ENCODE results near the gene LGR4. TPM values are rescaled to one million over a fixed set of nuclear protein-coding genes. Genes with fewer than 3 reads are reported as not detected.

LGR4 gene
- total and polyA plus RNA-seq, 2 donors (not counting 1 experiment from before 2014, with no cell fraction given) = 0.92 to 3.3 TPM

GRCh38 chr11:27443227-27443626, 29.4 kb downstream of the LGR4 start:
- no peaks in the 10 kb centered on the region for H3K4me1 Mint-ChIP-seq
- intact Hi-C loops (cut with micrococcal nuclease) = no loop called here
- H3K27me3 Mint-ChIP-seq = peaks cover 6% of the 10 kb centered on the region

GRCh38 chr11:27440090-27440489, 32.5 kb downstream of the LGR4 start:
- H3K27ac Mint-ChIP-seq = no peak overlapping the region
- POLR2A ChIA-PET = no interaction called here
- TF ChIP-seq EZH2 (IDR thresholded peaks at IDR 0.05; ENCODE audit: borderline replicate concordance, insufficient read depth, low read depth, low read length, poor library complexity, severe bottlenecking) (no peak), CTCF (IDR thresholded peaks at IDR 0.05) (no peak)
- DNase-seq = no peak
- CTCF ChIA-PET = no interaction called here
- H3K27me3 ChIP-seq (replicated peaks in 1 of 4; ENCODE audit: control extremely low read depth in 1 of 4, control insufficient read depth in 3 of 4, insufficient read depth in 4 of 4, low read length in 3 of 4) = no peaks in the 10 kb centered on the region
- H3K9me3 ChIP-seq (ENCODE audit: control extremely low read depth in 1 of 3, control insufficient read depth in 2 of 3, insufficient read depth in 1 of 3, low read length in 2 of 3) = no peaks in the 10 kb centered on the region
- no peak overlapping the region for H3K4me3 Mint-ChIP-seq
- no peak overlapping the region for H2AFZ ChIP-seq (ENCODE audit: insufficient read depth, low read depth, low read length, poor library complexity, severe bottlenecking)
- intact Hi-C loops (cut with micrococcal nuclease) = no loop called here
- 100% methylated on average over 1 of the region's 7 CpGs for whole genome bisulfite sequencing (ENCODE audit: insufficient coverage)
- peaks cover 6% of the 10 kb centered on the region for H3K27me3 Mint-ChIP-seq
- H3K4me1 ChIP-seq (ENCODE audit: control insufficient read depth in 2 of 2, insufficient read depth in 2 of 2, low read length in 2 of 2) = no peaks in the 10 kb centered on the region
- no peaks in the 10 kb centered on the region for H4K20me1 ChIP-seq (ENCODE audit: control insufficient read depth, insufficient read depth, low read length, poor library complexity, severe bottlenecking)
- no peak overlapping the region for H3K4me3 ChIP-seq (ENCODE audit: control extremely low read depth in 1 of 5, extremely low read depth in 1 of 5, insufficient read depth in 1 of 5, low read depth in 2 of 5, low read length in 4 of 5)
- no peak for ATAC-seq (ENCODE audit: low read depth)
- no peak overlapping the region for H3K27ac ChIP-seq (ENCODE audit: low read length in 2 of 2)
- H3K36me3 ChIP-seq (replicated peaks in 1 of 2; ENCODE audit: control extremely low read depth in 1 of 2, control insufficient read depth in 1 of 2, extremely low read depth in 1 of 2, insufficient read depth in 2 of 2, low read length in 1 of 2) = no peaks in the 10 kb centered on the region
- H3K9me3 Mint-ChIP-seq (ENCODE audit: insufficient read depth) = no peaks in the 10 kb centered on the region
- H3K4me1 Mint-ChIP-seq = no peaks in the 10 kb centered on the region
- no peak overlapping the region for H3K9ac ChIP-seq (ENCODE audit: low read length)
- no peak overlapping the region for H3K4me2 ChIP-seq (replicated peaks; ENCODE audit: low read depth, low read length, poor library complexity, severe bottlenecking)
- no peaks in the 10 kb centered on the region for H3K79me2 ChIP-seq (ENCODE audit: control insufficient read depth, insufficient read depth, low read length)

More at GRCh38 chr11:27443227-27443626, 29.4 kb downstream of the LGR4 start:
- H4K20me1 ChIP-seq (ENCODE audit: control insufficient read depth, insufficient read depth, low read length, poor library complexity, severe bottlenecking) = no peaks in the 10 kb centered on the region
- H3K27ac Mint-ChIP-seq = no peak overlapping the region
- no peaks in the 10 kb centered on the region for H3K27me3 ChIP-seq (replicated peaks in 1 of 4; ENCODE audit: control extremely low read depth in 1 of 4, control insufficient read depth in 3 of 4, insufficient read depth in 4 of 4, low read length in 3 of 4)
- no peak overlapping the region for H3K4me3 Mint-ChIP-seq
- no peaks in the 10 kb centered on the region for H3K36me3 ChIP-seq (replicated peaks in 1 of 2; ENCODE audit: control extremely low read depth in 1 of 2, control insufficient read depth in 1 of 2, extremely low read depth in 1 of 2, insufficient read depth in 2 of 2, low read length in 1 of 2)
- TF ChIP-seq EZH2 (IDR thresholded peaks at IDR 0.05; ENCODE audit: borderline replicate concordance, insufficient read depth, low read depth, low read length, poor library complexity, severe bottlenecking) (no peak), CTCF (IDR thresholded peaks at IDR 0.05) (no peak)
- DNase-seq = no peak
- WGBS (ENCODE audit: insufficient coverage) = no CpG with 5 or more reads among the region's 4 CpGs
- H3K4me2 ChIP-seq (replicated peaks; ENCODE audit: low read depth, low read length, poor library complexity, severe bottlenecking) = no peak overlapping the region
- H3K9ac ChIP-seq (ENCODE audit: low read length) = no peak overlapping the region
- ChIA-PET POLR2A (no interaction called here), CTCF (no interaction called here)
- ATAC-seq (ENCODE audit: low read depth) = no peak
- no peaks in the 10 kb centered on the region for H3K9me3 ChIP-seq (ENCODE audit: control extremely low read depth in 1 of 3, control insufficient read depth in 2 of 3, insufficient read depth in 1 of 3, low read length in 2 of 3)
- no peak overlapping the region for H3K27ac ChIP-seq (ENCODE audit: low read length in 2 of 2)
- H3K4me1 ChIP-seq (ENCODE audit: control insufficient read depth in 2 of 2, insufficient read depth in 2 of 2, low read length in 2 of 2) = no peaks in the 10 kb centered on the region
- no peak overlapping the region for H3K4me3 ChIP-seq (ENCODE audit: control extremely low read depth in 1 of 5, extremely low read depth in 1 of 5, insufficient read depth in 1 of 5, low read depth in 2 of 5, low read length in 4 of 5)
- H3K79me2 ChIP-seq (ENCODE audit: control insufficient read depth, insufficient read depth, low read length) = no peaks in the 10 kb centered on the region
- H3K9me3 Mint-ChIP-seq (ENCODE audit: insufficient read depth) = no peaks in the 10 kb centered on the region
- no peak overlapping the region for H2AFZ ChIP-seq (ENCODE audit: insufficient read depth, low read depth, low read length, poor library complexity, severe bottlenecking)
